ENCODE data around the gene UXS1. TPM values are rescaled to one million over a fixed set of nuclear protein-coding genes. Genes with fewer than 3 reads are reported as not detected.

UXS1 gene
- total and polyA plus RNA-seq, 2 donors (not counting 3 experiments of a cell fraction or from before 2014, with no cell fraction given) = 34.2 to 43.2 TPM

GRCh38 chr2:106073678-106074406 lies 120.3 kb downstream of the UXS1 start:
- Histone ChIP-seq H4K20me1 (replicated peaks; ENCODE audit: control insufficient read depth, extremely low read depth, insufficient read depth, low read length) (no peaks in the 10 kb centered on the region), H3K9me1 (replicated peaks; ENCODE audit: control insufficient read depth, extremely low read depth, insufficient read depth, low read length) (no peaks in the 10 kb centered on the region), H3K27me3 (ENCODE audit: control insufficient read depth in 2 of 2, insufficient read depth in 2 of 2, low read length in 2 of 2) (no peaks in the 10 kb centered on the region), H3K36me3 (ENCODE audit: control insufficient read depth in 2 of 2, extremely low read depth in 1 of 2, insufficient read depth in 2 of 2, low read length in 2 of 2) (no peaks in the 10 kb centered on the region), H3K4me2 (ENCODE audit: insufficient read depth, low read length) (no peak overlapping the region), H3K4me3 (replicated peaks in 1 of 3; ENCODE audit: insufficient read depth in 1 of 3, low read depth in 1 of 3, low read length in 3 of 3) (no peak overlapping the region), H3K9ac (replicated peaks; ENCODE audit: extremely low read depth, insufficient read depth, low read length) (no peak overlapping the region), H3K79me2 (ENCODE audit: control insufficient read depth, insufficient read depth, low read length) (no peaks in the 10 kb centered on the region), H2AFZ (ENCODE audit: low read depth, low read length) (no peak overlapping the region), H3K4me1 (ENCODE audit: control insufficient read depth, extremely low read depth, insufficient read depth, low read length) (no peaks in the 10 kb centered on the region), H3K27ac (ENCODE audit: insufficient read depth, low read depth, low read length) (no peak overlapping the region), H3K9me3 (replicated peaks; ENCODE audit: control insufficient read depth, insufficient read depth, low read length) (no peaks in the 10 kb centered on the region)
- FAIRE-seq (no peak), DNase-seq (ENCODE audit: low read depth, low spot score) (no peak)
- intact Hi-C loops (cut with micrococcal nuclease) = no loop called here
- dilution Hi-C loops (cut with MboI; ENCODE audit: extremely low pct_ligation_motif_present, low sequenced_read_pairs) = no loop called here
- BruUV-seq (replicated peaks) = no TSS peak
- CTCF ChIA-PET = no interaction called here
- POLR2A ChIA-PET = no interaction called here
- TF ChIP-seq GATA2 (IDR thresholded peaks at IDR 0.05; ENCODE audit: insufficient read depth, insufficient read length, low read depth, low read length) (no peak), EZH2 (IDR thresholded peaks at IDR 0.05; ENCODE audit: borderline replicate concordance, low read depth, low read length, severe bottlenecking) (no peak), POLR2AphosphoS5 (IDR thresholded peaks at IDR 0.05; ENCODE audit: insufficient read depth, low read depth, low read length) (no peak), FOS (IDR thresholded peaks at IDR 0.05; ENCODE audit: borderline replicate concordance, insufficient read depth, low read length) (no peak), MYC (IDR thresholded peaks at IDR 0.05; ENCODE audit: low read depth, low read length) (no peak), MAX (IDR thresholded peaks at IDR 0.05; ENCODE audit: insufficient read depth, insufficient read length) (no peak), CTCF (IDR thresholded peaks at IDR 0.05; ENCODE audit: extremely low read depth in 1 of 2, insufficient read depth in 1 of 2, low read depth in 1 of 2, low read length in 2 of 2) (no peak), JUN (IDR thresholded peaks at IDR 0.05; ENCODE audit: borderline replicate concordance, insufficient read depth, insufficient read length, low read depth) (no peak)
